ENCODE results near the gene UBL4A.
A peak's percentile ranks its signal among the peaks of the same experiment; 100 is the strongest.

UBL4A gene

DNA sequence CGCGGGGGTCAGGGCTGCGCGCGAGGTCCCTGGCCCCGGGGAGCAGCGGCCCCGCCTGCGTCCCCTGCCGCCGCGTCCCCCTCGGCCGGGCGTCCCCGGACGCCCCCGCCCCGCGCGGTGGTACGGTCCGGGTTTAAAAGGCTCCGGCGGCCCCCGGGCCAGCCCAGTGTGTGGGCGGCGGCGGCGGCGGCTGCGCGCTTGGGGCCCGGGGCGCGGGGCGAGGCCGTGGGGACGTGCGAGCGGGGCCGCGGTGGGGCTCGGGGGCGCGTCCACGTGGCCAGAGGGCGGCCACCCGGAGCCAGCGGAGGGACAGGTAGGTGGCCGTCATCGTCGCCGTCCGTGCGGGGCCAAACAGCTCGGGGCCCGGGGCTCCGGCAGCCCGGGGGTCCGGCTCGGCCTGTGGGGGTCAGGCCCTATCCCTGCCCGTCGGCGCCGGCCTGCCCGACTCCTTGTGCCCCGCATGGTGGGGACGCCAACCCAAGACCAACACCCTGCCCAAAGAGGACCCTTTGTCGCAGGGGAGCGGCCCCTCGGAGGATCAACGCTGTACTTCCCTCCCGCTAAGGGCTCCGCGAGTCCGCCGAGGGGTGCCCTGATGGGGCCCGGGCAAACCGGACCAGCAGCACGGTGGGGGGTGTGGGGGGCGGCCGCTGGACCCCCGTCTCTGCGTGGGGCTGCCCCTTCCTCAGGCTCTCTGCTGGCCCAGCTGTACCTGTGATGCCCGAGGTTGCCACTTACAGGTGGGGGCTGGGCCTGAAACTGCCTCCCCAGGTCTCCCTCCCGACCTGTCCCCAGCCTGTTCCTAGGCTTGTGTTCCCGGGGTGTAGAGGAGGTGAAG, 28.1 kb downstream of the UBL4A start, which contains the start of gene PLXNA3:
TSS of gene PLXNA3 (plus strand) at position 166 of the 838 bp plus-strand sequence. CDS start 1,903 bp downstream, outside the sequence.
- Histone ChIP-seq H3K4me3 (ENCODE audit: low read depth in 1 of 2, low read length in 2 of 2) (peak within 1 kb of the TSS; percentile 59 to 64), H3K9me3 (ENCODE audit: low read length) (no peaks in the 10 kb centered on the region), H3K4me1 (ENCODE audit: insufficient read depth, low read length) (no peaks in the 10 kb centered on the region), H3K27me3 (ENCODE audit: control insufficient read depth in 1 of 2, insufficient read depth in 2 of 2, low read length in 2 of 2) (no peaks in the 10 kb centered on the region), H3K36me3 (ENCODE audit: insufficient read depth, low read length) (no peaks in the 10 kb centered on the region), H3K27ac (ENCODE audit: low read depth, low read length) (peak within 1 kb of the TSS; percentile 63), H3K9ac (ENCODE audit: low read length) (no peak within 1 kb of the TSS)

DNA sequence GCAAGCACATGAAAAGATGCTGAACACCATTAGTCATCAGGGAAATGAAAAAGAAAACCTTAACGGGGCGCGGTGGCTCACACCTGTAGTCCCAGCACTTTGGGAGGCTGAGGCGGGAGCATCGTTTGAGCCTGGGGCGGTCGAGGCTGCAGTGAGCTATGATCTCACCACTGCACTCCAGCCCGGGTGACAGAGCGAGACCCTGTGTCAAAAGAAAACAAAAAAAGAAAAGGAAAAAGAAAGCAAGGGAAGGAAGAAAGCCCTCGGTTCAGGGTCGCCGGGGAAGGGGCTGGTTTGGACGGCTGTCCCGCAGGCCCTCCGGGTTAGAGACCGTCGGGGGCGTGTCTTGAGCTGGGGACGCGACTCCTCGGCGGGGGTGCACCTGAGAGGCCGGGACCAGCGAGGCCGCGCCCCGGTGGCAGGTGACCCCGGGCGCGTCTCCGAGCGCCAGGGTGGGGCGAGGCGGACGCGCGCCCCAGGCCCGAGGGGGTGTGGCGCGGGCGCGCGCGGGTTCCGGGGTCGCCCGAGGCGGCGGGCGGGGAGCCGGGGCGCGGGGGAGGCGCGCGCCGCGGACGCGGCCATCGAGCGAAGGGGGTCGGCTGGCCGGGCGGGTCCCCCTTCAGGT, 28.8 kb downstream of the UBL4A start:
- Histone ChIP-seq H3K27me3 (ENCODE audit: control insufficient read depth in 1 of 2, insufficient read depth in 2 of 2, low read length in 2 of 2) (no peaks in the 10 kb centered on the region), H3K4me1 (ENCODE audit: insufficient read depth, low read length) (no peaks in the 10 kb centered on the region), H3K27ac (ENCODE audit: low read depth, low read length) (no peak overlapping the region), H3K4me3 (ENCODE audit: low read depth in 1 of 2, low read length in 2 of 2) (peak overlapping the region in 1 of 2 donors; percentile 27), H3K9me3 (ENCODE audit: low read length) (no peaks in the 10 kb centered on the region), H3K9ac (ENCODE audit: low read length) (no peak overlapping the region), H3K36me3 (ENCODE audit: insufficient read depth, low read length) (no peaks in the 10 kb centered on the region)

DNA sequence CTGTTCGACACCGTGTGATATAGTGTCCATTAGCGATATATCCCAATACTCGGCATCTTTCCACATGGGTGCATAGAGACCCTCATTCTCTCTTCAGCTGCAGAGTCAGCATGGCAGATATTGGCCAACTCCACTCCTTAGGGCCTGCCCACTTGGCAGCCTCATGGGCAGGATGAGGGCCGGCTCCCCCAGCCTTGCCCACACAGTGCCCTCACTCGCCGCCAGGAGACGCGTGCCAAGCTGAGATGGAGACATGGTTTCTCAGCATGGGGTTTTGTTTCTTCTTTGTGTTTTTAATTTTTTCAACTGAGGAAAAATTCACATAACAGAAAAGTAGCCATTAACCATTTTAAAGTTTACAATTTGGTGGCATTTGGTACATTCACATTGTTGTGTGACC, 33.6 kb downstream of the UBL4A start:
- Histone ChIP-seq H3K4me3 (ENCODE audit: low read depth in 1 of 2, low read length in 2 of 2) (no peak overlapping the region), H3K4me1 (ENCODE audit: insufficient read depth, low read length) (no peaks in the 10 kb centered on the region), H3K9me3 (ENCODE audit: low read length) (no peaks in the 10 kb centered on the region), H3K36me3 (ENCODE audit: insufficient read depth, low read length) (no peaks in the 10 kb centered on the region), H3K27ac (ENCODE audit: low read depth, low read length) (no peak overlapping the region), H3K27me3 (ENCODE audit: control insufficient read depth in 1 of 2, insufficient read depth in 2 of 2, low read length in 2 of 2) (no peaks in the 10 kb centered on the region), H3K9ac (ENCODE audit: low read length) (no peak overlapping the region)

DNA sequence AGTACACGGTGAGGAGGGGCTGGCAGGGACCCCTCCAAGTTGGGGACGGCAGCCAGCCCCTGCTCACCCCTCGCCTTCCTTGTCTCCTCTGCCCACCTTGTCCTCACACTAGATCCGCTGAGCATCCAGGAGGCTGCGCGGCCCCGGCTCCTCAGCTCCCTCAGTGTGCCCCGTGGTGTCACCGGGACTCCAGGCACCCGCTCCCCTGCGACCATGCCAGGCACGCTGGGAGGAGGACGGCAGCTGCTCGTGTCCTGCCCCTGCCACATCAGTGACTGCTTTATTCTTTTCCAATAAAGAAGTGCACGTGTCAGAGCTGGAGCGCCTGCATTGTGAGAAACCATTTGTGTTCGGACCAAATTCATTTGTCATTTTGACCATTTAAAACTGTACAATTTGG, 36.1 kb downstream of the UBL4A start:
- no peaks in the 10 kb centered on the region for H3K27me3 ChIP-seq (ENCODE audit: control insufficient read depth in 1 of 2, insufficient read depth in 2 of 2, low read length in 2 of 2)
- peaks cover 6% of the 10 kb centered on the region for H3K36me3 ChIP-seq (ENCODE audit: insufficient read depth, low read length)
- no peak overlapping the region for H3K4me3 ChIP-seq (ENCODE audit: low read depth in 1 of 2, low read length in 2 of 2)
- H3K4me1 ChIP-seq (ENCODE audit: insufficient read depth, low read length): peaks cover 4% of the 10 kb centered on the region
- H3K9me3 ChIP-seq (ENCODE audit: low read length): no peaks in the 10 kb centered on the region
- H3K9ac ChIP-seq (ENCODE audit: low read length): no peak overlapping the region
- no peak overlapping the region for H3K27ac ChIP-seq (ENCODE audit: low read depth, low read length)

DNA sequence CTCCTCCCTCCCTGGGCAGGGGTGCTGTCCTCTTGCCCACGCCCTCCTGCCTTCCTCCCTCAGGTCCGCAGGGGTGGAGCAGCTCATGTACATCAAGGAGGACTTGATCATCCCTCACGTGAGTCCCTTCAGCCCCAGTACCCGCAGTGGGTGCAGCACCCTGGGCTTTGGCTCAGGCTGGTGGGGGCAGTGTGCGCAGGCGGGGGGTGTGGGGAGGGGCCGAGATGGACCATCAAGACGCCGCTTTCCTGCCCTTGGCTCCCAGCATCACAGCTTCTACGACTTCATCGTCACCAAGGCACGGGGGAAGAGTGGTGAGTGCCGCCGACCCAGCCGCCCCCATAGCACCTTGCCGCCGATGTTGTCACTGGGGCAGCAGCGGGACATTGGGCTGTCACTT, 36.8 kb downstream of the UBL4A start:
- Histone ChIP-seq H3K9me3 (ENCODE audit: low read length) (no peaks in the 10 kb centered on the region), H3K27me3 (ENCODE audit: control insufficient read depth in 1 of 2, insufficient read depth in 2 of 2, low read length in 2 of 2) (peaks cover 0 to 3% of the 10 kb centered on the region in 2 donors), H3K9ac (ENCODE audit: low read length) (no peak overlapping the region), H3K36me3 (ENCODE audit: insufficient read depth, low read length) (peaks cover 6% of the 10 kb centered on the region), H3K27ac (ENCODE audit: low read depth, low read length) (no peak overlapping the region), H3K4me1 (ENCODE audit: insufficient read depth, low read length) (peaks cover 10% of the 10 kb centered on the region), H3K4me3 (ENCODE audit: low read depth in 1 of 2, low read length in 2 of 2) (no peak overlapping the region)

DNA sequence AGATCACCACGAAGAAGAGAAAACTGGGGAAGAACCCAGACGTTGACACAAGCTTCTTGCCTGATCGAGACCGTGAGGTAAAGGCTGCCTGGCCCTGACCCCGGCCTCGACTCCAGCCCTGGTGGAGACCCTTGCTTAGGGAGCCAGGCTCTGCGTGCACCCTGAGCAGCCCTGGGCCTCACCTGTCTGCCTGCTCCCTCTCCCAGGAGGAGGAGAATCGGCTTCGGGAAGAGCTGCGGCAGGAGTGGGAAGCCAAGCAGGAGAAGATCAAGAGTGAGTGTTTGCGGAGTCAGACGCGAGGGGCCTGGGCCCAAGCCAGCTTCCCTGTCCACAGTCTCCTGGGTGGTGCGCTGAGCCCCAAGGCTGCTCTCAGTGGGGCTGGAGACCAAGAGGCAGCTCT, 37.9 kb downstream of the UBL4A start:
- Histone ChIP-seq H3K4me3 (ENCODE audit: low read depth in 1 of 2, low read length in 2 of 2) (no peak overlapping the region), H3K36me3 (ENCODE audit: insufficient read depth, low read length) (peaks cover 6% of the 10 kb centered on the region), H3K4me1 (ENCODE audit: insufficient read depth, low read length) (peaks cover 10% of the 10 kb centered on the region), H3K27ac (ENCODE audit: low read depth, low read length) (no peak overlapping the region), H3K27me3 (ENCODE audit: control insufficient read depth in 1 of 2, insufficient read depth in 2 of 2, low read length in 2 of 2) (peaks cover 0 to 5% of the 10 kb centered on the region in 2 donors), H3K9me3 (ENCODE audit: low read length) (no peaks in the 10 kb centered on the region), H3K9ac (ENCODE audit: low read length) (no peak overlapping the region)

DNA sequence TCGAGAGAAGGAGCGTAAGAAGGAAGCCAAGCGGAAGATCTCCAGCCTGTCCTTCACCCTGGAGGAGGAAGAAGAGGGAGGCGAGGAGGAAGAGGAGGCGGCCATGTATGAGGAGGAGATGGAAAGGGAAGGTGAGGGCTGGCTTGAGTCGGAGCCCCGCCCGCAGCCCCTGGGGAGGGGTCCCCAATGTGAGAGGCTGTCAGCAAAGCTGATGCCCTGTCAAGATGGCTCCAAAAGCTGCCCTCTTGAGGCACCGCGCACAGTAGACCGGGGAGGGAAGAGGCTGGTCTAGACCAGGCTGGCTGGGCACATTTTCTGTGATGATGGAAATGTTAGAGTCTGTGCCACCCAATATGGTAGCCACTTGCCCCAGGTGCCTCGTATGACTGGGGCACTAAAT, 40.0 kb downstream of the UBL4A start:
- Histone ChIP-seq H3K9me3 (ENCODE audit: low read length) (no peaks in the 10 kb centered on the region), H3K27ac (ENCODE audit: low read depth, low read length) (no peak overlapping the region), H3K27me3 (ENCODE audit: control insufficient read depth in 1 of 2, insufficient read depth in 2 of 2, low read length in 2 of 2) (peaks cover 0 to 5% of the 10 kb centered on the region in 2 donors), H3K4me3 (ENCODE audit: low read depth in 1 of 2, low read length in 2 of 2) (no peak overlapping the region), H3K9ac (ENCODE audit: low read length) (no peak overlapping the region), H3K4me1 (ENCODE audit: insufficient read depth, low read length) (peaks cover 10% of the 10 kb centered on the region), H3K36me3 (ENCODE audit: insufficient read depth, low read length) (peaks cover 20% of the 10 kb centered on the region)

DNA sequence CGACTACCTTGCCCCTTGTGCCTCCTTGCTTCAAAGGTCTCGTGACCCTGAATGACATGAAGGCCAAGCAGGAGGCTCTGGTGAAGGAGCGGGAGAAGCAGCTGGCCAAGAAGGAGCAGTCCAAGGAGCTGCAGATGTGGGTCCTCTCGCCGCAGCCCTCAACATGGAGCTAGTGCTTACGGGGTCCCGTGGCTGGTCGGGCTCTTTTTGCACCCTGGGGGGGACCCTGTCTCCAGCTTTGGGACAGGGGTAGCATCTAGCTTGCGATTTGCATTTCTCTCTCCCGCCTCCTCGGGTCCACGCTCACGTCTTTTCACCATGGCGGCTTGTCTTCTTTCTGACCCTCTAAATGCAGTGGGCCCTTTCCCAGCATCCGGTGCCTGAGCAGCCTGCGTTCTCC, 40.6 kb downstream of the UBL4A start:
- Histone ChIP-seq H3K4me1 (ENCODE audit: insufficient read depth, low read length) (peaks cover 10% of the 10 kb centered on the region), H3K9ac (ENCODE audit: low read length) (no peak overlapping the region), H3K27ac (ENCODE audit: low read depth, low read length) (no peak overlapping the region), H3K9me3 (ENCODE audit: low read length) (no peaks in the 10 kb centered on the region), H3K27me3 (ENCODE audit: control insufficient read depth in 1 of 2, insufficient read depth in 2 of 2, low read length in 2 of 2) (peaks cover 0 to 5% of the 10 kb centered on the region in 2 donors), H3K4me3 (ENCODE audit: low read depth in 1 of 2, low read length in 2 of 2) (no peak overlapping the region), H3K36me3 (ENCODE audit: insufficient read depth, low read length) (peaks cover 24% of the 10 kb centered on the region)

DNA sequence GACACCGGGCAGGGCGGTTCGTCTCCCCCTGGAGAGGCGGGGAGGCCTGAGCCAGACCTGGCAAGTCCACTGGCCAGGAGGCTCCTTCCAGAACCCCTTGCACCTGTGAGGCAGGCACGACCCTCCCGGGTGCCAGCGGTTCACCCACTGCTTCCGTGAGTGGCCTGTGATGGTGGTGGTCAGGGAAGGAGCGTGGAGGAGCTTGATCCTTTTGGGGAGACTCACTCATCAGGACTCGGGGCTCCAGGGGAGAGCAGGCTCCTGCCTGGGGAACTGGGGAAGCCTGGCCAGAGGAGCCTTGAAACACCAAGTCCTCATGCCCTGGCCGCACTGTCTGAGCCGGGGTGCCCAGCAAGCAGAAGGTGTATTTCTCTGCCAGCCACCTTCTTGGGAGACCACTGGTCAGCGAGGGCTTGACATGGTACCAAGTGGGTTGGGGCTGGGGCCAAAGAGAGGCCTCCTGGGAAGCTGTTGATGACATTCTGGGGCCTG, 41.6 kb downstream of the UBL4A start:
- peak overlapping the region; percentile 63 for H3K27ac ChIP-seq (ENCODE audit: low read depth, low read length)
- H3K9me3 ChIP-seq (ENCODE audit: low read length): no peaks in the 10 kb centered on the region
- H3K4me3 ChIP-seq (ENCODE audit: low read depth in 1 of 2, low read length in 2 of 2): peak overlapping the region; percentile 41 to 47
- H3K9ac ChIP-seq (ENCODE audit: low read length): peak overlapping the region; percentile 39
- H3K27me3 ChIP-seq (ENCODE audit: control insufficient read depth in 1 of 2, insufficient read depth in 2 of 2, low read length in 2 of 2): peaks cover 0 to 5% of the 10 kb centered on the region in 2 donors
- H3K36me3 ChIP-seq (ENCODE audit: insufficient read depth, low read length): peaks cover 31% of the 10 kb centered on the region
- peaks cover 10% of the 10 kb centered on the region for H3K4me1 ChIP-seq (ENCODE audit: insufficient read depth, low read length)

DNA sequence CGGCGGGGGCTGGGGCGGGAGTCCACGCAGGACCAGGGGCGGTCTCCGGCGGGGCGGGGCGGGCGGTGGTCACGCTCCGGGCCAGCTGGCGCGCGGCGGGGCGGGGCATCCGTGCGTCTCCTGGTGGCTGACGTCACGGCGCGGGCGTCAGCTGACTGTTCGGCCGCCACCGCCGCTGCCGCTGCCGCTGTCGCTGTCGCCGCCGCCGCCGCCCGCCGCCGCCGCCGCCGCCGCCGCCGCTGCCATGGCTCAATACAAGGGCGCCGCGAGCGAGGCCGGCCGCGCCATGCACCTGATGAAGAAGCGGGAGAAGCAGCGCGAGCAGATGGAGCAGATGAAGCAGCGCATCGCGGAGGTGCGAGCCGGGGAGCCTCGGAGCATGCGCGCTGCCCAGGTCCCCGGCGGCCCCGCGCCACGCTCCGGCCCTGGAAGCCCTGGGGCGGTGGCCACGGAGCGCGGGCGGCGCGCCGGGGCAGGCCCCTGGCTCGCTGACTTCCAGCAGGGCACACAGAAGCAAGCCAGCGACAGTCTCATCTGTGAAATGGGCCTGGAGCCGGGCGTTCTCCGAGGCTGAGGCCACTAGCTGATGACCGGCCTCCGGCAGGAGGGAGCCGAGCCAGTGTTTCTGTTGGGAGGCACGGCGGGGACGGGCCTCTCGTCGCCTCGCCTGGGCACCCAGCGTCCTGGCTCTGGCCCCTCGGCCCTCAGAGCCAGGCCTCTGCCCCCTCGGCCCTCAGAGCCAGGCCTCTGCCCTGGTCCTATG, 42.2 kb downstream of the UBL4A start, which contains the start of gene FAM50A:
TSS of gene FAM50A (plus strand) at position 150 of the 763 bp plus-strand sequence. CDS start at position 245, 95 bp downstream.
- Histone ChIP-seq H3K27me3 (ENCODE audit: control insufficient read depth in 1 of 2, insufficient read depth in 2 of 2, low read length in 2 of 2) (peaks cover 0 to 5% of the 10 kb centered on the region in 2 donors), H3K4me1 (ENCODE audit: insufficient read depth, low read length) (peaks cover 10% of the 10 kb centered on the region), H3K9me3 (ENCODE audit: low read length) (no peaks in the 10 kb centered on the region), H3K36me3 (ENCODE audit: insufficient read depth, low read length) (peaks cover 31% of the 10 kb centered on the region), H3K9ac (ENCODE audit: low read length) (peak within 1 kb of the TSS; percentile 39), H3K27ac (ENCODE audit: low read depth, low read length) (peak within 1 kb of the TSS; percentile 63), H3K4me3 (ENCODE audit: low read depth in 1 of 2, low read length in 2 of 2) (peak within 1 kb of the TSS; percentile 41 to 47)

DNA sequence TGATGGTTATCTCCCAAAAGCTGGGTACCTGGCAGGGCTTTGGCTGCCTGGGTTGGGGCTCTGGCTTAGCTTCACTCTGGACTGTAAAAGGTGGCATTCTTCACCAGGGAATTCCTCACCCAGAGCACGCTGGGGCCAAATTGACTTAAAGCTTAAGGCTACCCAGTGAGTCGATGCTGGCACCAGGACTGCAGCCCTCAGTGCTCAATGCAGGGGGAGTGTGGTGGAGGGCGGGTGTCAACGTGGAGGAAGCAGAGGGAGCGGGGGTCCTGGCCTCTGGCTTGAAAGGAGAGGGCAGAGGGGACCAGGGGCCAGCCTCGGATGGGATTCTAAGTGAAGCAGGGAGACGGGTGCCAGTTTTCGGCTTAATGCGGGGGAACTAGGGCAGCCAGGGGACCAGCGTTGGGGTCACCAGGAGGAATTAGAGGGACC, 42.9 kb downstream of the UBL4A start:
- no peak overlapping the region for H3K4me3 ChIP-seq (ENCODE audit: low read depth in 1 of 2, low read length in 2 of 2)
- peaks cover 0 to 5% of the 10 kb centered on the region in 2 donors for H3K27me3 ChIP-seq (ENCODE audit: control insufficient read depth in 1 of 2, insufficient read depth in 2 of 2, low read length in 2 of 2)
- H3K9ac ChIP-seq (ENCODE audit: low read length): no peak overlapping the region
- peak overlapping the region; percentile 7 for H3K27ac ChIP-seq (ENCODE audit: low read depth, low read length)
- peaks cover 13% of the 10 kb centered on the region for H3K4me1 ChIP-seq (ENCODE audit: insufficient read depth, low read length)
- no peaks in the 10 kb centered on the region for H3K9me3 ChIP-seq (ENCODE audit: low read length)
- peaks cover 31% of the 10 kb centered on the region for H3K36me3 ChIP-seq (ENCODE audit: insufficient read depth, low read length)
